ENCODE results near the gene STYXL2.

The STYXL2 gene

GRCh38 chr1:167081594-167082156 is 12.2 kb upstream of the STYXL2 start (continued):
- no peak for TF ChIP-seq PATZ1 (tag by site-specific recombination; IDR thresholded peaks at IDR 0.05)
- no peak for TF ChIP-seq IKZF3 (tag by site-specific recombination; IDR thresholded peaks at IDR 0.05)
- TF ChIP-seq ZFP41 (tag by site-specific recombination; IDR thresholded peaks at IDR 0.05; ENCODE audit: borderline replicate concordance): no peak
- TF ChIP-seq SCRT2 (tag by site-specific recombination; IDR thresholded peaks at IDR 0.05): no peak
- TF ChIP-seq HOXA7 (CRISPR knock-in tag; IDR thresholded peaks at IDR 0.05; ENCODE audit: borderline replicate concordance): no peak
- no peak for TF ChIP-seq ZNF514 (tag by site-specific recombination; IDR thresholded peaks at IDR 0.05)
- no peak for TF ChIP-seq ZNF654 (tag by site-specific recombination; IDR thresholded peaks at IDR 0.05; ENCODE audit: low read depth)

DNA sequence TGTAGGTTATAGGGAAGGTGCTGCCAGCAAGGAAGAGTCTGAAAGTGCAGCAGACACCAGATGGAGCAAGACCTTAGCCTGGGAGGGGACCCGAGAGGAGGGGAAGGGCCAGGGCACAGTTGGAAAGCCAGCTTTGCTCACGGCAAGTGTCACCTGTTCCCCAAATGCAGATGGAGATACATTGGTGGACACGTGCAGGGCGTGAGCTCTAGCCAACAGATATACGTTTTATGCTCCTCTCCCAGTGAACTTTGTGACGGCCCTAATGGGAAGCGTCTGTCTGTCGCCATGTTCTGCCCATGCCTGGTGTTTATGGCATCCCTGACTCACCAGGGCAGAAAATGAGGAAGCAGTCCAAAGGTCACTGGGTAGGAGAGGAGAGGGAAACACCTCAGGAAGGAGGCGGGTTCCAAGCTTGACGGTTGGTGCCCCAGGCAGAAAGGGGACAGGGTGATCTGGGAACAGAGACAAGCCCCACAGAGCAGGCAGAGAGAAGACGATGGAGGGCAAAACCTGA is 11.3 kb upstream of the STYXL2 start:
- no peaks in the 10 kb centered on the region for H3K9me3 ChIP-seq (ENCODE audit: control insufficient read depth, insufficient read depth, low read depth, low read length)
- no peak overlapping the region for H3K27ac ChIP-seq (ENCODE audit: extremely low read depth, low read depth, low read length)
- H3K4me3 ChIP-seq (ENCODE audit: low read depth, low read length): no peak overlapping the region
- ChIA-PET CTCF (interaction anchor here (0.6 to 1.4 kb wide), 5 partner anchors 12 to 173 kb away, joined by 3 read pairs; no protein-coding TSS in a partner anchor), POLR2A (interaction anchor here (1.7 kb wide), 1 partner anchor 138 kb away, joined by 7 read pairs; the partner anchor contains the start of gene POU2F1)
- H3K4me1 ChIP-seq (ENCODE audit: control insufficient read depth, insufficient read depth, low read length): no peaks in the 10 kb centered on the region
- peak; percentile 10; the same call in 1 of the 2 replicates for TF ChIP-seq ZNF398 (tag by site-specific recombination; IDR thresholded peaks at IDR 0.05)
- TF ChIP-seq ZNF155 (tag by site-specific recombination; IDR thresholded peaks at IDR 0.05): no peak
- H3K36me3 ChIP-seq (ENCODE audit: control insufficient read depth in 2 of 2, insufficient read depth in 1 of 2, low read length in 2 of 2): no peaks in the 10 kb centered on the region

- H3K4me3 ChIP-seq (ENCODE audit: low read depth, low read length): no peak overlapping the region
- POLR2A ChIA-PET: interaction anchor here (1.7 kb wide), 1 partner anchor 137 kb away, joined by 7 read pairs; the partner anchor contains the start of gene POU2F1
Measured at GRCh38 chr1:167083066-167083665, 10.7 kb upstream of the STYXL2 start.

More at GRCh38 chr1:167083066-167083665, 10.7 kb upstream of the STYXL2 start:
- Histone ChIP-seq H3K4me1 (ENCODE audit: control insufficient read depth, insufficient read depth, low read length) (no peaks in the 10 kb centered on the region), H3K9me3 (ENCODE audit: control insufficient read depth, insufficient read depth, low read depth, low read length) (no peaks in the 10 kb centered on the region), H3K36me3 (ENCODE audit: control insufficient read depth in 2 of 2, insufficient read depth in 1 of 2, low read length in 2 of 2) (no peaks in the 10 kb centered on the region), H3K27ac (ENCODE audit: extremely low read depth, low read depth, low read length) (no peak overlapping the region)
- 0 out of 2 replicates have a peak, but pooled peaks have one; percentile 1 for TF ChIP-seq ZNF398 (tag by site-specific recombination; IDR thresholded peaks at IDR 0.05)
- TF ChIP-seq, protein P1, sequence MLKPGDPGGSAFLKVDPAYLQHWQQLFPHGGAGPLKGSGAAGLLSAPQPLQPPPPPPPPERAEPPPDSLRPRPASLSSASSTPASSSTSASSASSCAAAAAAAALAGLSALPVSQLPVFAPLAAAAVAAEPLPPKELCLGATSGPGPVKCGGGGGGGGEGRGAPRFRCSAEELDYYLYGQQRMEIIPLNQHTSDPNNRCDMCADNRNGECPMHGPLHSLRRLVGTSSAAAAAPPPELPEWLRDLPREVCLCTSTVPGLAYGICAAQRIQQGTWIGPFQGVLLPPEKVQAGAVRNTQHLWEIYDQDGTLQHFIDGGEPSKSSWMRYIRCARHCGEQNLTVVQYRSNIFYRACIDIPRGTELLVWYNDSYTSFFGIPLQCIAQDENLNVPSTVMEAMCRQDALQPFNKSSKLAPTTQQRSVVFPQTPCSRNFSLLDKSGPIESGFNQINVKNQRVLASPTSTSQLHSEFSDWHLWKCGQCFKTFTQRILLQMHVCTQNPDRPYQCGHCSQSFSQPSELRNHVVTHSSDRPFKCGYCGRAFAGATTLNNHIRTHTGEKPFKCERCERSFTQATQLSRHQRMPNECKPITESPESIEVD (tag by site-specific recombination; IDR thresholded peaks at IDR 0.05): no peak
- CTCF ChIA-PET: interaction anchor here (0.6 to 1.7 kb wide), 5 partner anchors 12 to 173 kb away, joined by 3 read pairs; no protein-coding TSS in a partner anchor
